ENCODE results near the gene C1orf50.
"Not testable (repeated sequence)": the region's sequence is repeated elsewhere in the genome, so short reads cannot be mapped to it uniquely, and the experiment has no call there.

C1orf50 gene

DNA sequence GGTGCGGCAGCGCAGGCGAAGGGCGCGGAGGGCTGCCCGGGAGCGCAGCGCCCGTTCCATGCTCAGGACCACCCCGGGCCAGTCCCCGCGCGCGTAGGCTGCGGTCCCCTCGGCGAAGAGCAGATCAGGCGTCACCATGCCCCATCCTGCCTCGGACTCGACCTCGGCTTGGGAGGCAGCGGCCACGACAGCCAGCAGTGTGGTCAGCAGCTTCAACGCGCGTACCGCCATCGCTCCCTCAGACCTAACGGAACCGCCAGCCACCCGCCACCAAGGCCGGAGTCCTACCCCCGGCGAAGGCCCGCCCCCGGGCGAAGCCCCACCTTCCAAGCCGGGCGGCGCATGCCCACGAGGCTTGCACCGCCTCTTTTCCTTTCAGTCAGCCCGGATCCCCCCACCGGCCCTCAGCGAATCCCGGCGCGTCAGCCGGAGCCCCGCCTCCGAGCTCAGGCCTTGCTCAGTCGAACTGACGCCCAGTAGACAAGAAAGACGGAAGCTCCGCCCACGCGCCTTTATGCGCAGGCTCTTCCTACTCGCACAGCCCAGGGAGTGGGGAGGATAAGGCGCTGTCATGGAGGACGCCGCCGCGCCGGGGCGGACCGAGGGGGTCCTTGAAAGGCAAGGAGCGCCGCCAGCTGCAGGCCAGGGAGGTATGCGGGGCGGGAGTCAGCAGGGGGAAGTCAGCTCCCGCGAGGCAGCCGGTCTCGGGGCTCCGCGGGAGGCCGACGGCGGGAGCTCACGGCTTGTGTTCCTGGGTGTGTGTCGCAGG lies at the start of gene C1orf50, which contains the start of gene P3H1:
Gene C1orf50 (plus strand): TSS at position 509 of the 769 bp plus-strand sequence. CDS start 63 bp downstream, at position 572.
Gene P3H1 (minus strand): TSS at position 288 of the 769 bp plus-strand sequence. CDS start 57 bp downstream, at position 231.
- DNase-seq (ENCODE audit: low read depth): peak; percentile 99

GRCh38 chr1:42720868-42721267 lies 46.2 kb upstream of the C1orf50 start:
- no peak for DNase-seq (ENCODE audit: low read depth)

DNA sequence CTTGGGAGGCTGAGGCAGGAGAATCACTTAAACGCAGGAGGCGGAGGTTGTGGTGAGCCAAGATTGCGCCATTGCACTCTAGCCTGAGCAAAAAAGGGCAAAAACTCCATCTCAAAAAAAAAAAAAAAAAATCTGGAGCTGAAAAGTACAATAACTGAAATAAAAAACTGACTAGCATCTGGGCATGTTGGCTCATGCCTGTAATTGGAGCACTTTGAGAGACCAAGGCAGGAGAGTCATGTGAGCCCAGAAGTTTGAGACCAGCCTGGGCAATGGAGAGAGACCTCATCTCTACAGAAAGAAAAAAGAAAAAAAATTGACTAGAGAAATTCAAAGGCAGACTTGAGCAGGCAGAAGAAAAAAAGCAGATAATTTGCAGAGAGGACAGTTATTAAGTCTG lies 45.1 kb upstream of the C1orf50 start:
- no peak for DNase-seq (ENCODE audit: low read depth)

DNA sequence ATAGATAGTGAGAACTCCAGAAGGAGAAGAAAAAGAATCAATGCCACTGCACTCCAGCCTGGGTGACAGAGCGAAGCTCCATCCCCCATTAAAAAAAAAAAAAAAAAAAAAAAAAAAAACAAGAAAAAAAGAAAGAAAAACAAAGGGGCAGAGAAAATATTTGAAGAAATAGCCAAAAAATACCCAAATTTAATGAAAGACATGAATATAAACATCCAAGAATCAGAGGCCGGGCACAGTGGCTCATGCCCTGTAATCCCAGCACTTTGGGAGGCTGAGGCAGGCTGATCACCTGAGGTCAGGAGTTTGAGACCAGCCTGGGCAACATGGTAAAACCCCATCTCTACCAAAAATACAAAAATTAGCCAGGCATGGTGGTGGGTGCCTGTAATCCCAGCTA lies 44.6 kb upstream of the C1orf50 start:
- not testable (repeated sequence) for DNase-seq (ENCODE audit: low read depth)

DNA sequence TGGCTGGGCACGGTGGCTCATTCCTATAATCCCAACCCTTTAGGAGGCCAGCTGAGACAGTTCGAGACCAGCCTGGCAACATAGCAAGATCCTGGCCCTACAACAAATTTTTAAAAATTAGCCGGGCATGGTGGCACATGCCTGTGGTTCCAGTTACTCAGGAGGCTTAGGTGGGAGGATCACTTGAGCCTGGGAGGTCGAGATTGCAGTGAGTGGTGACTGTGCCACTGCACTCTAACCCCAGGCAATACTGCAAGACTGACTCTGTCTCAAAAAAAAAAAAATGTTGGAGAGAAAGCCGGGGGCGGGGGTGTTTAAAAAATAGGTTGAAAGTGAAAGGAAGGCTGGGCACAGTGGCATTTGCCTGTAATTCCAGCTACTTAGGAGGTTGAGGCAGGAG lies 43.5 kb upstream of the C1orf50 start:
- DNase-seq (ENCODE audit: low read depth): no peak

DNA sequence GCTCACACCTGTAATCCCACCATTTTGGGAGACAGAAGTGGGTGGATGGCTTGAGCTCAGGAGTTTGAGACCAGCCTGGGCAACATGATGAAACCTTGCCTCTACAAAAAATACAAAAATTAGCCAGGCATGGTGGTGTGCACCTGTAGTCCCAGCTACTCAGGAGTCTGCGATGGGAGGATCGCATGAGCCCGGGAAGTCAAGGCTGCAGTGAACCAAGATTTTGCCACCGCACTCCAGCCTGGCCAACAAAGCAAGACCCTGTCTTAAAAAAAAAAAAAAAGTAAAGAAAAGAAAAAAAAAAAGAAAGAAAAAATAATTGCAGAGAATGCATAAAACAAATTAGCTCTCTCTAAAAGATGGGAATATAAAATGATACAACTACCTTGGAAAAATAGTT lies 41.2 kb upstream of the C1orf50 start:
- not testable (repeated sequence) for DNase-seq (ENCODE audit: low read depth)

- DNase-seq (ENCODE audit: low read depth): no peak
These were observed 37.0 kb upstream of the C1orf50 start for GRCh38 chr1:42730002-42730401.

- no peak for DNase-seq (ENCODE audit: low read depth)
These were observed 36.1 kb upstream of the C1orf50 start for GRCh38 chr1:42730988-42731387.

- DNase-seq (ENCODE audit: low read depth): no peak
These were observed 35.5 kb upstream of the C1orf50 start for GRCh38 chr1:42731585-42731984.

GRCh38 chr1:42732126-42732680 lies 34.8 kb upstream of the C1orf50 start:
- peak; percentile 21 for DNase-seq (ENCODE audit: low read depth)

DNA sequence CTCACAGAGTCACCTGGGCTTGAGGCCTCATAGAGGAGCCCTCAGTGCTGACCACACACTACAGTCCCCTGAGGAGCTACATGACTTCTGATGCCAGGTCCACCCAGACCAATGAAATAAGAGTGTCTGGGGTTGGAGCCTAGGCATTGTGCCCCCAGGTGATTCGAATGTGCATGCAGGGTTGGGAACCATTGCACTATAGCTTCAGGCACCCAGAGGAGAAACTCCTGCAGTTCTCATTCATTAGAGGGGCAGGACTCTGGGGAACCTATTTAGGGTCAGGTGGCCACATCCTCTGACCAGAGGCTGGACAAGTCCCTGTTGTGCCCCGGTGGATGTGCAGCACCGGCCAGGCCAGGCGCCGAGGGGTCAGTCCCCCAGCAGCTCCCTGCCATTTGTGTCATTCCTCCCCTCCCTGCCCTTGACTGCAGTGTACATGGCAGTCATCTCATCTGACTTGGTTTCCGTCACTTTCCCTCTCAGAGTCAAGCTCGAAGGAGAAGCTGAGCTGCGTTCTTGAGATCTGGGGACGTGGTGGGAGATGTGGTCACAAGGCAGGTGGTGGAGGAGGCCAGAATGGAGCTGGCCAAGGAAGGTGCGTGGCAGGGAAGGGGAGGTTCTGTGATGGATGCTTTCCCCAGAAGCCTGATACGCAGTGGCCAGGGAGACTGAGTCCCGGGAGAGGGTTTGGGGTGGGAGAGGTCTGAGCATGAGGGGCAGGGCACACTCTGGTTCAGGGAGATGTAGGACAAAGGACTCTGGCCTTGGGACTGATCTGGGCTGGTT lies 33.4 kb upstream of the C1orf50 start:
- no peak for DNase-seq (ENCODE audit: low read depth)

GRCh38 chr1:42734201-42735035 lies 32.6 kb upstream of the C1orf50 start:
- no peak for DNase-seq (ENCODE audit: low read depth)

GRCh38 chr1:42735056-42735455 lies 32.0 kb upstream of the C1orf50 start:
- no peak for DNase-seq (ENCODE audit: low read depth)

DNA sequence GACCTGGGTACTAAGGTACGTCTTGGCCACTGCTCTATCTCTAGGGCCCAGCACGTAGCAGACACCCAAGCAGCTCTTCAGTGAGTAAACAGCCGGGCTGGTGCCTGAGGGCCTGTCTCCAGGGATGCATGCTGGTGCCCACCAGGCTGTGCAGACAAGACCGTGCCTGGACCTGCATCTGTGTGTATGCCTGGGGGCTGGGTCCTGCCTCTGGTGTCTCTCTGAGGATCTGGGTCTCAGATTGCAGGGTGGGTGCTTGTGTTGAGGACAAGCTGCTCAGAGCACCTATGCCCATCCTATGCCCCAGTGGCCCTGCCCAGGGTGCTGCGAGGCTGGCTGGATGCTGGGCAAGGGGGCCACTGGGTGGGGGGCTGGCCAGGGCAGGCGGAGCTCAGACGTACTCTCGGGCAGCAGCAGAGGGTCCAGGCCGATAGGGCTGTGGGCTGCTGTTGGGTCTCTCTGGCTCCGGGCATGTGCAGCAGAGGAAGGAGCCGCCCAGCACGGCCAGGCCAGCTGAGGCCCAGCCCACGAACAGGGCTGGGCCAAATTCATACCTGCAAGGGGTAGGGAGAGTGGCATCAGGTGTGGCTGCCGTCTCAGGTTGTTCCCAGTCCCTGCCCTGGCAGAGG lies 31.5 kb upstream of the C1orf50 start:
- no peak for DNase-seq (ENCODE audit: low read depth)

DNA sequence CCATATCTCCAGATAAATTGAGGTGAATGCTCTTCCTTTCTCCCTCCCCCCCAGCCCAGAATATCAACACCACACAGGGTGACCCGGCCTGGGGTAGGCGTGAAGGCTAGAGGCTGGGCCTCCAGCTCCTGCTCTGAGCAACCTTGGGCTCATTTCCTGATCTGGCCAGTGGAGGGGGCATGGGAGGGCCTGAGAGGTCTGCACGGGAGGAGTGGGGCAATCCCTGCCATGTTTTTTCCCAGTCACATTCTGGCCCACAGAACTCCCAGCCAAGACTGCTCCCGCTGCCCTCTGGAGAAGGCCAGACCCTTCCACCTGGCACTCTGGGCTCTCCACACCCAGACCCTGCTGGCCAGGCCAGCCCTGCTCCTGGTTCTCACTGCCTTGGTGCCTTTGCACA lies 30.9 kb upstream of the C1orf50 start:
- no peak for DNase-seq (ENCODE audit: low read depth)

DNA sequence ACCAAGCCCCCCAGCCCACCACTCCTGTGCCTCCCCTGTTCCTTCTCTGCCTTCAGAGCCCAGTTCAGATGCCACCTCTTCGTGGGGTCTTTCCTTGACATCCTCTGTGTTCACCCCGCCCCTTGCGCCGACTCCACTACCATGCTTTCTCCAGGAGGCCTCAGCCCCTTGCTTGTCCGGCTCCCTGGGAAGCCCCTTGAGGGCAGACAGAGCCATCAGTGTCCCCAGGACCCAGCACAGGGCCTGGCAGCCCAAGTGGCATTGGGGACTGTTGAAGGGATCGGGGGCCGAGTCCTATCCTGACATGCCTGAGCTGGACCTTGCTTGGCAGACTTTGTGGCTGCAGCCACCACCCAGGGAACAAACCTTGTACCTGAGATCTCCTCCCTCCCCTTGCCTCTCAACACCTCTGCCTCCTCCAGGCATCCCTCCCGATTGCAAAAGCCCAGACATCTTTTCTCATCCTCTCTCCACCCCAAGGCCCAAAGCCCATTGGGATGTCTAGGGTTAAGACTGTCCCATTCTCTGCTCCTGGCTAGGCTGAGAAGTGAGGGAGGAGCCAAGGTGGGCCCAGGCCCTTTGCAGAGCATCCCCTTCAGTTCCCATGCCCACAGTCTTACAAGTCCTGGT lies 30.4 kb upstream of the C1orf50 start:
- DNase-seq (ENCODE audit: low read depth): no peak

GRCh38 chr1:42737257-42737656 lies 29.8 kb upstream of the C1orf50 start:
- DNase-seq (ENCODE audit: low read depth): no peak

GRCh38 chr1:42737986-42738677 lies 28.9 kb upstream of the C1orf50 start:
- DNase-seq (ENCODE audit: low read depth): no peak

GRCh38 chr1:42738678-42739226 lies 28.3 kb upstream of the C1orf50 start:
- DNase-seq (ENCODE audit: low read depth): no peak

Measured in stromal cell of bone marrow (primary cell).